RPMI8226 (cell line): ENCODE data around the gene A3GALT2.
"Not testable (repeated sequence)": the region's sequence is repeated elsewhere in the genome, so short reads cannot be mapped to it uniquely, and the experiment has no call there.

Experiments used
- DNase-seq: peaks from one replicate; pipeline ENCODE4 v3.0.0-alpha.2; 2015

Gene A3GALT2

GRCh38 chr1:33309351-33309750 lies 11.5 kb downstream of the A3GALT2 start:
- DNase-seq = not testable (repeated sequence)

GRCh38 chr1:33307494-33307864 lies 13.4 kb downstream of the A3GALT2 start:
- no peak for DNase-seq

- DNase-seq = no peak
Observed at GRCh38 chr1:33306653-33307493, 14.0 kb downstream of the A3GALT2 start.

GRCh38 chr1:33305816-33306652 lies 14.9 kb downstream of the A3GALT2 start:
- DNase-seq = no peak

- no peak for DNase-seq
Observed at GRCh38 chr1:33305016-33305415, 15.9 kb downstream of the A3GALT2 start.

GRCh38 chr1:33302325-33302724 lies 18.6 kb downstream of the A3GALT2 start:
- no peak for DNase-seq

GRCh38 chr1:33301273-33301984 lies 19.5 kb downstream of the A3GALT2 start:
- DNase-seq = no peak

- DNase-seq = peak; percentile 33
Observed at GRCh38 chr1:33300673-33301072, 20.2 kb downstream of the A3GALT2 start.

GRCh38 chr1:33299461-33300155 lies 21.3 kb downstream of the A3GALT2 start:
- no peak for DNase-seq

- DNase-seq = peak; percentile 83
Observed at GRCh38 chr1:33298623-33299277, 22.1 kb downstream of the A3GALT2 start.

GRCh38 chr1:33297911-33298622 lies 22.8 kb downstream of the A3GALT2 start:
- DNase-seq = no peak

- no peak for DNase-seq
Observed at GRCh38 chr1:33296824-33297223, 24.1 kb downstream of the A3GALT2 start.

- no peak for DNase-seq
Observed at GRCh38 chr1:33296082-33296458, 24.8 kb downstream of the A3GALT2 start.

- DNase-seq = peak; percentile 90
Observed at GRCh38 chr1:33295450-33296081, 25.3 kb downstream of the A3GALT2 start.

- no peak for DNase-seq
Observed at GRCh38 chr1:33295023-33295422, 25.9 kb downstream of the A3GALT2 start.

- DNase-seq = no peak
Observed at GRCh38 chr1:33294071-33295010, 26.6 kb downstream of the A3GALT2 start.

GRCh38 chr1:33292726-33293340 lies 28.1 kb downstream of the A3GALT2 start:
- DNase-seq = no peak

- not testable (repeated sequence) for DNase-seq
Observed at GRCh38 chr1:33290615-33291014, 30.3 kb downstream of the A3GALT2 start.

- no peak for DNase-seq
Observed at GRCh38 chr1:33289858-33290154, 31.1 kb downstream of the A3GALT2 start.
